Measurements from ENCODE around the gene CYB561D1. TPM values are rescaled to one million over a fixed set of nuclear protein-coding genes. Genes with fewer than 3 reads are reported as not detected.

Gene CYB561D1
- total and polyA plus RNA-seq, 9 of the 15 experiments (the other 6 are each of a cell fraction or from before 2014, with no cell fraction given): 0.71 to 7.2 (median 3.5) TPM

DNA sequence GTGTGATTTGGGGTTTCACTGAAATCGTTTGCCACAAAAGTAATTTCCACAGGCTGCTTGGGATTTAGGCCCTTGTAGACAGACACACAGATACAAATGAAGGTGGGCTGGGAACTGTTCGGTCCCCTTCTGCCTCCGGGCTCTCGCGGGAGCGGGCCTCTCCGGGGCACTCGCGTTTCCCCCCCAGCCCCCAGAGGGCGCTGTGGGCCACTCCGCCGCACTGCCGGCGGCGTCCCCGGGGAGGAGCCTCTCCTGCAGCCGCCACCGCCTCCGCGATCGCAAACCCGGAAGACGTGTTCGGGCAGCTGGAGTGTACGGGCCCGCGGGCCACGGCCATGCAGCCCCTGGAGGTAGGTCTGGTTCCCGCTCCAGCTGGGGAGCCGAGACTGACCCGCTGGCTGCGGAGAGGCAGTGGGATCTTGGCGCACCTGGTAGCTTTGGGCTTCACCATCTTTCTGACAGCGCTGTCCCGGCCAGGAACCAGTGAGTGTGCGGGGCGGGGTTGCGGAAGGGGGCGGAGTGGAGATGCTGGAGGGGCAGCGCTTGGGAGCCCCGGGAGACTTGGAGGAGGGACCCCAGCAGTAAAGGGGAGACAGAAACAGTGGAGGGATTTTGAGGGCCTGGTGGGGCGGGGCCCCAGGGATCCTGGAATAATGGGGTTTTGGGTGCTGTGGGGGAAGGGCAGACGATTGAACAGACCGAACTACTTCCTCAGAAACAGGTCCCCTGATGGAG is at the start of gene CYB561D1 (continued):
- TF ChIP-seq, protein P1, sequence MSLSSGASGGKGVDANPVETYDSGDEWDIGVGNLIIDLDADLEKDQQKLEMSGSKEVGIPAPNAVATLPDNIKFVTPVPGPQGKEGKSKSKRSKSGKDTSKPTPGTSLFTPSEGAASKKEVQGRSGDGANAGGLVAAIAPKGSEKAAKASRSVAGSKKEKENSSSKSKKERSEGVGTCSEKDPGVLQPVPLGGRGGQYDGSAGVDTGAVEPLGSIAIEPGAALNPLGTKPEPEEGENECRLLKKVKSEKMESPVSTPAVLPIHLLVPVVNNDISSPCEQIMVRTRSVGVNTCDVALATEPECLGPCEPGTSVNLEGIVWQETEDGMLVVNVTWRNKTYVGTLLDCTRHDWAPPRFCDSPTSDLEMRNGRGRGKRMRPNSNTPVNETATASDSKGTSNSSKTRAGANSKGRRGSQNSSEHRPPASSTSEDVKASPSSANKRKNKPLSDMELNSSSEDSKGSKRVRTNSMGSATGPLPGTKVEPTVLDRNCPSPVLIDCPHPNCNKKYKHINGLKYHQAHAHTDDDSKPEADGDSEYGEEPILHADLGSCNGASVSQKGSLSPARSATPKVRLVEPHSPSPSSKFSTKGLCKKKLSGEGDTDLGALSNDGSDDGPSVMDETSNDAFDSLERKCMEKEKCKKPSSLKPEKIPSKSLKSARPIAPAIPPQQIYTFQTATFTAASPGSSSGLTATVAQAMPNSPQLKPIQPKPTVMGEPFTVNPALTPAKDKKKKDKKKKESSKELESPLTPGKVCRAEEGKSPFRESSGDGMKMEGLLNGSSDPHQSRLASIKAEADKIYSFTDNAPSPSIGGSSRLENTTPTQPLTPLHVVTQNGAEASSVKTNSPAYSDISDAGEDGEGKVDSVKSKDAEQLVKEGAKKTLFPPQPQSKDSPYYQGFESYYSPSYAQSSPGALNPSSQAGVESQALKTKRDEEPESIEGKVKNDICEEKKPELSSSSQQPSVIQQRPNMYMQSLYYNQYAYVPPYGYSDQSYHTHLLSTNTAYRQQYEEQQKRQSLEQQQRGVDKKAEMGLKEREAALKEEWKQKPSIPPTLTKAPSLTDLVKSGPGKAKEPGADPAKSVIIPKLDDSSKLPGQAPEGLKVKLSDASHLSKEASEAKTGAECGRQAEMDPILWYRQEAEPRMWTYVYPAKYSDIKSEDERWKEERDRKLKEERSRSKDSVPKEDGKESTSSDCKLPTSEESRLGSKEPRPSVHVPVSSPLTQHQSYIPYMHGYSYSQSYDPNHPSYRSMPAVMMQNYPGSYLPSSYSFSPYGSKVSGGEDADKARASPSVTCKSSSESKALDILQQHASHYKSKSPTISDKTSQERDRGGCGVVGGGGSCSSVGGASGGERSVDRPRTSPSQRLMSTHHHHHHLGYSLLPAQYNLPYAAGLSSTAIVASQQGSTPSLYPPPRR (CRISPR knock-in tag; IDR thresholded peaks at IDR 0.05; ENCODE audit: borderline replicate concordance): peak; percentile 77; the same call in 1 of the 2 replicates
- TF ChIP-seq ZNF561 (CRISPR knock-in tag; conservative IDR thresholded peaks at IDR 0.05) (no peak), ILF3 (IDR thresholded peaks at IDR 0.05; ENCODE audit: borderline replicate concordance) (no peak), FOXJ2 (tag; IDR thresholded peaks at IDR 0.05) (no peak), MYNN (IDR thresholded peaks at IDR 0.05) (0 out of 2 replicates have a peak, but pooled peaks have one; percentile 17), MYNN (CRISPR knock-in tag; IDR thresholded peaks at IDR 0.05) (no peak), ZFP30 (CRISPR knock-in tag; IDR thresholded peaks at IDR 0.05; ENCODE audit: borderline replicate concordance) (no peak), CREM (IDR thresholded peaks at IDR 0.05; ENCODE audit: low read depth) (peak; percentile 63; the same call in 1 of the 2 replicates), ZNF134 (CRISPR knock-in tag; conservative IDR thresholded peaks at IDR 0.05) (no peak), ZNF764 (CRISPR knock-in tag; IDR thresholded peaks at IDR 0.05; ENCODE audit: low read depth) (no peak; the same call in 1 of the 2 replicates)
- TF ChIP-seq, protein P2, sequence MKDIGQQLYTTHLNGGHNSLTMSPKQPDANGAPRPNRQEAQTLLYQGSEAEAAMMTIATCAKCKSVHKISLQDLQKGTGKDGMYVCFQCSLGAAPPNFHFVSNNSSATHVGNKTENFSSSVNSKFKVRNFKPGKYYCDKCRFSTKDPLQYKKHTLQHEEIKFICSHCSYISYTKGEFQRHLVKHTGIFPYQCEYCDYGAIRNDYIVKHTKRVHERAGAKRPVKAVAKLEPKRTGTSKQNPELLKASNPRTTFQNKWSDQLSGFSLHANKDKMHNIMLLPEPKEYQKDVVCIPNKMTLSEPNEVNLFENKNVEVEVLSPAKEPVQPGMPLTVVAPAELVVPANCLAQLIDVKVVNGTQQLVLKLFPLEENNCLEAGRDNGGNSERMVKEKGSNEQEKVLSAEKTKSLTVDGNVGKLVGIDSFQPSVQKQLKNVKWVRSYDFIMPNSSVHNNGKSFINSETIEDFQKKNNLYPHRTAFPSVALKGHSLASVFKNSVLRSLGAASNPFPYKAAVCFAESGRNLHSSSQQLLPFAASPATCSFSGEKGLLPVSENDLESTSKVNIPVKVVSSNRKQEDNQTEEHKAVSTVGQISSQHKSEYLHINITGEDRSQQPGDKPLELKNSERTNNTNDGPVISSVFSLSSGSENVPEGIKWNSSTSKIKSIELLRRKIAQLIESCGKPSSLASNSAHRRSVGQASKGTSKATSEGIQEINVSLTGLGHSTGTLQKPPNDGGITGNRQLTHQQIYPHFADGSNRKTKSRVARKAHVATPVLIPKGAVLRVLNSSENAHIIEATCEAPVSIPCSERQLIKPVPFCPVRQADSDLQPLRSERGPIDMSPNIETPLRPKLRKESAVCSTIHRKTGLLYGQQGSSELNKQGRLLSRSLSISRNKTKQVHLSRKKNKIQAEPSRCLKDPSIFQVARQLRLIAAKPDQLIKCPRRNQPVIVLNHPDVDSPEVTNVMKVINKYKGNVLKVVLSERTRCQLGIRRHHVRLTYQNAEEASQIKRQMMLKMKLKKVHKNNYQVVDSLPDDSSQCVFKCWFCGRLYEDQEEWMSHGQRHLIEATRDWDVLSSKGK (CRISPR knock-in tag; IDR thresholded peaks at IDR 0.05): no peak
- TF ChIP-seq, protein P3, sequence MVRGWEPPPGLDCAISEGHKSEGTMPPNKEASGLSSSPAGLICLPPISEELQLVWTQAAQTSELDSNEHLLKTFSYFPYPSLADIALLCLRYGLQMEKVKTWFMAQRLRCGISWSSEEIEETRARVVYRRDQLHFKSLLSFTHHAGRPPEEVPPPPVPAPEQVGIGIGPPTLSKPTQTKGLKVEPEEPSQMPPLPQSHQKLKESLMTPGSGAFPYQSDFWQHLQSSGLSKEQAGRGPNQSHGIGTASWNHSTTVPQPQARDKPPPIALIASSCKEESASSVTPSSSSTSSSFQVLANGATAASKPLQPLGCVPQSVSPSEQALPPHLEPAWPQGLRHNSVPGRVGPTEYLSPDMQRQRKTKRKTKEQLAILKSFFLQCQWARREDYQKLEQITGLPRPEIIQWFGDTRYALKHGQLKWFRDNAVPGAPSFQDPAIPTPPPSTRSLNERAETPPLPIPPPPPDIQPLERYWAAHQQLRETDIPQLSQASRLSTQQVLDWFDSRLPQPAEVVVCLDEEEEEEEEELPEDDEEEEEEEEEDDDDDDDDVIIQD (CRISPR knock-in tag; IDR thresholded peaks at IDR 0.05): no peak
- TF ChIP-seq, protein P4, sequence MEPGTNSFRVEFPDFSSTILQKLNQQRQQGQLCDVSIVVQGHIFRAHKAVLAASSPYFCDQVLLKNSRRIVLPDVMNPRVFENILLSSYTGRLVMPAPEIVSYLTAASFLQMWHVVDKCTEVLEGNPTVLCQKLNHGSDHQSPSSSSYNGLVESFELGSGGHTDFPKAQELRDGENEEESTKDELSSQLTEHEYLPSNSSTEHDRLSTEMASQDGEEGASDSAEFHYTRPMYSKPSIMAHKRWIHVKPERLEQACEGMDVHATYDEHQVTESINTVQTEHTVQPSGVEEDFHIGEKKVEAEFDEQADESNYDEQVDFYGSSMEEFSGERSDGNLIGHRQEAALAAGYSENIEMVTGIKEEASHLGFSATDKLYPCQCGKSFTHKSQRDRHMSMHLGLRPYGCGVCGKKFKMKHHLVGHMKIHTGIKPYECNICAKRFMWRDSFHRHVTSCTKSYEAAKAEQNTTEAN (CRISPR knock-in tag; IDR thresholded peaks at IDR 0.05): no peak

Data from K562 (cell line).